HepG2 (cell line): ENCODE data around the gene TM9SF3. TPM values are rescaled to one million over a fixed set of nuclear protein-coding genes. Genes with fewer than 3 reads are reported as not detected.

ENCODE experiments used
- ATAC-seq: fragments of 200-7000 bp; cut with Tn5 transposase; 3 replicates; pipeline ENCODE4 v1.9.1; 2020; ENCODE audit warnings: mild to moderate bottlenecking, moderate library complexity
- BruUV-seq: library from RNA; stranded (reverse); fragments of 400-500 nt; replicated peaks from 2 replicates; lab custom pipeline; 2021; lab: Mats Ljungman, UMichigan
- CTCF ChIA-PET: fragments of 300-600 bp; formaldehyde crosslinking; extraction: SDS; loops from one replicate; lab custom pipeline; 2021; ENCODE audit warnings: low total read pairs, inconsistent platforms, low intra/inter-chr PET ratio; lab: Yijun Ruan, JAX
- POLR2A ChIA-PET: fragments of 350-600 bp; sonication (Branson Sonifier 250); formaldehyde crosslinking; loops from one replicate; lab custom pipeline; 2020; ENCODE audit warnings: antibody characterized with exemption, inconsistent platforms; lab: Yijun Ruan, JAX
- DNase-seq: peaks from one replicate; pipeline ENCODE4 v3.0.0-alpha.2; 2015; ENCODE audit warnings: low spot score
- FAIRE-seq: peaks from 3 replicates; lab custom pipeline; 2011; peaks lifted over from hg19 to GRCh38; lab: Jason Lieb, UNC
- H2AFZ ChIP-seq: one replicate; pipeline ENCODE4 v1.6.1; 2011; ENCODE audit warnings: low read length, inconsistent platforms
- H3K27ac ChIP-seq: fragments of 300-600 bp; 3 replicates; pipeline ENCODE4 v1.8.0; 2011; ENCODE audit warnings: mixed run types, mild to moderate bottlenecking, mixed read lengths, low read length, inconsistent platforms; ENCODE audit not compliant: insufficient read depth; ENCODE audit errors: extremely low read length
- H3K27me3 ChIP-seq, 2 experiments: fragments of 200-600 bp in 1 of 2; 2 replicates in 1 of 2; 3 replicates in 1 of 2; pipeline versions ENCODE4 v1.6.0 to v1.8.0; 2011; ENCODE audit warnings: low read length in 2 of 2, mild to moderate bottlenecking in 2 of 2, moderate library complexity in 2 of 2, inconsistent platforms in 1 of 2; ENCODE audit not compliant: insufficient read depth in 2 of 2, control insufficient read depth in 1 of 2
- H3K36me3 ChIP-seq, 2 experiments: fragments of 200-600 bp in 1 of 2; replicated peaks in 1 of 2; 2 replicates in 1 of 2; 3 replicates in 1 of 2; pipeline versions ENCODE4 v1.5.1 to v1.8.0; 2011; ENCODE audit warnings: low read length in 2 of 2, inconsistent platforms in 1 of 2; ENCODE audit not compliant: insufficient read depth in 2 of 2, control insufficient read depth in 1 of 2
- H3K4me1 ChIP-seq: 2 replicates; pipeline ENCODE4 v1.5.1; 2012; ENCODE audit warnings: low read length, inconsistent platforms; ENCODE audit not compliant: insufficient read depth
- H3K4me2 ChIP-seq: 2 replicates; pipeline ENCODE4 v1.6.0; 2011; ENCODE audit warnings: low read depth, low read length, inconsistent platforms
- H3K4me3 ChIP-seq, 3 experiments: fragments of 200-600 bp in 1 of 3; sonication (generic), shearing (Covaris generic) in 1 of 3; replicated peaks in 1 of 3; 2 replicates each; pipeline ENCODE4 v1.5.1; 2011 to 2016; ENCODE audit warnings: low read length in 3 of 3, inconsistent platforms in 2 of 3, low read depth in 2 of 3, mild to moderate bottlenecking in 2 of 3, control low read depth in 1 of 3, mixed read lengths in 1 of 3; ENCODE audit not compliant: insufficient read depth in 1 of 3
- H3K79me2 ChIP-seq: one replicate; pipeline ENCODE4 v1.6.1; 2011; ENCODE audit warnings: low read length, inconsistent platforms; ENCODE audit not compliant: insufficient read depth
- H3K9ac ChIP-seq: 2 replicates; pipeline ENCODE4 v1.6.0; 2011; ENCODE audit warnings: mild to moderate bottlenecking, low read depth, low read length, inconsistent platforms; ENCODE audit not compliant: insufficient read depth
- H3K9me3 ChIP-seq: 2 replicates; pipeline ENCODE4 v1.5.1; 2012; ENCODE audit warnings: mild to moderate bottlenecking, low read length
- H4K20me1 ChIP-seq: 2 replicates; pipeline ENCODE4 v1.6.0; 2011; ENCODE audit warnings: inconsistent platforms, mild to moderate bottlenecking, low read length, moderate library complexity; ENCODE audit not compliant: insufficient read depth
- FOSL2 ChIP-seq: sonication (generic); formaldehyde crosslinking; IDR thresholded peaks from 2 replicates; pipeline ENCODE4 v1.4.0; 2020; ENCODE audit warnings: missing genetic modification reagents
- PBX2 ChIP-seq: IDR thresholded peaks from 2 replicates; pipeline ENCODE4 v1.6.1; 2016; ENCODE audit warnings: control low read depth
- RBM22 ChIP-seq: fragments of 200-400 bp; formaldehyde crosslinking; optimal IDR thresholded peaks from 2 replicates; pipeline ENCODE3; 2017; ENCODE audit warnings: mild to moderate bottlenecking, low read length, moderate library complexity
- SRF ChIP-seq: IDR thresholded peaks from 2 replicates; pipeline ENCODE4 v1.6.1; 2011; ENCODE audit warnings: mild to moderate bottlenecking, low read depth, low read length, moderate library complexity
- ZNF318 ChIP-seq: sonication (generic); formaldehyde crosslinking; IDR thresholded peaks from 2 replicates; pipeline ENCODE4 v1.4.0; 2020; ENCODE audit warnings: mild to moderate bottlenecking, missing genetic modification reagents
- WGBS: methylation state at CpG from one replicate; pipeline ENCODE4 v1.1.6; 2017; ENCODE audit warnings: low lambda C conversion rate; 5-methylcytosine and 5-hydroxymethylcytosine counted together
- in situ Hi-C: cut with HindIII; loops from 2 replicates; pipeline ENCODE4 v1.10.0; 2017; ENCODE audit warnings: low pct_unique_long_range_greater_than_20kb; ENCODE audit not compliant: extremely low pct_ligation_motif_present
- intact Hi-C: fragments of 100-400 bp; cut with micrococcal nuclease; formaldehyde crosslinking; loops from one replicate; pipeline ENCODE4 v1.10.0; 2022; ENCODE audit not compliant: unreplicated experiment
- polyA plus RNA-seq, 8 experiments: library from polyadenylated mRNA; depleted of rRNA in 3 of 8; stranded (reverse) in 7 of 8; unstranded in 1 of 8; fragments of >200 nt; fragmentation: Illumina TruSeq in 4 of 8; extraction: Trizol in 4 of 8; gene quantifications; 2 replicates each; pipeline versions ENCODE4 v1.2.1 to v1.2.3, GENCODE V29; 2011 to 2016; ENCODE audit warnings: low read depth in 4 of 8, missing spikeins in 1 of 8, mixed read lengths in 1 of 8; ENCODE audit not compliant: insufficient read depth in 1 of 8
- total RNA-seq, 5 experiments: library from RNA; depleted of rRNA; stranded (reverse); fragments of >200 nt; fragmentation: Illumina TruSeq; extraction: Trizol; gene quantifications; 2 replicates each; pipeline ENCODE4 v1.2.3, GENCODE V29; 2016; ENCODE audit warnings: low read depth in 1 of 5
- TF ChIP-seq, protein P1 (sequence below): sonication (generic); formaldehyde crosslinking; IDR thresholded peaks from 2 replicates; pipeline ENCODE4 v1.4.0; 2020; ENCODE audit warnings: missing genetic modification reagents, low read depth, mild to moderate bottlenecking, borderline replicate concordance

The TM9SF3 gene
- total and polyA plus RNA-seq, 2 of the 13 experiments (the other 11 are each of a cell fraction or from before 2014, with no cell fraction given), result 43.8 to 120 TPM

DNA sequence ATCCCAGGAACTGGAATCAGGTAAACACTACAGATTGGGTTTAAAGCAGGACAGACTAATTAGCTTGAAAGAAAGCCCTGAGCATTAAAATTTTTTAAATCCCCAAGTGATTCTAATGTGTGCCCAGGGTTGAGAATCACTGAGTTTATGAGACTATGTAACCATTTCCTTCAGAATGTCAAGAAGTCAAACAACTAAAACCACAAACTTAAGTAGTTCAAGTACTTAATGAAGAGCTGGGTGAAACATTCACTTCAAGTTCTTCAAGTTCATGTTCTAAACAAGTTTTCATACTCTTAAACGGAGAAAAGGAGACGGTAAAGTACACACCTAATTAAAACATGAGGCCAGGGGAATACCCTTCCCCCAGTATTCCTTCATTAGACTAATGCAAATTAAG is 44.9 kb downstream of the TM9SF3 start:
- intact Hi-C loops, result no loop called here
- Histone ChIP-seq H3K36me3 (peaks cover 3 to 57% of the 10 kb centered on the region in 2 experiments), H3K79me2 (peaks cover 3% of the 10 kb centered on the region), H3K4me3 (no peak overlapping the region), H3K27ac (no peak overlapping the region), H3K4me1 (no peaks in the 10 kb centered on the region), H3K9ac (no peak overlapping the region)
- POLR2A ChIA-PET, result no interaction called here
- FAIRE-seq, result no peak
- no peak for DNase-seq
- CTCF ChIA-PET, result no interaction called here
- in situ Hi-C loops, result no loop called here
- TF ChIP-seq, protein P1, sequence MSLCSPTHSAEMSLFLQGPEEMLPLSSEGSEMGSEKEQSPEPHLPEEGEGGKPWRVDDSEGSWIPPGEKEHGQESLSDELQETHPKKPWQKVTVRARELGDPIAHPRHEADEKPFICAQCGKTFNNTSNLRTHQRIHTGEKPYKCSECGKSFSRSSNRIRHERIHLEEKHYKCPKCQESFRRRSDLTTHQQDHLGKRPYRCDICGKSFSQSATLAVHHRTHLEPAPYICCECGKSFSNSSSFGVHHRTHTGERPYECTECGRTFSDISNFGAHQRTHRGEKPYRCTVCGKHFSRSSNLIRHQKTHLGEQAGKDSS, result no peak
- no peak for TF ChIP-seq SRF
- TF ChIP-seq FOSL2, result no peak
- TF ChIP-seq PBX2, result no peak
- TF ChIP-seq, all 625 proteins: peak for 0
- Histone ChIP-seq H2AFZ (no peak overlapping the region), H4K20me1 (0 out of 2 replicates have a peak, but pooled peaks cover 4% of the 10 kb centered on the region), H3K9me3 (no peaks in the 10 kb centered on the region), H3K27me3 (no peaks in the 10 kb centered on the region; a peak in 1 of 5 replicates), H3K4me2 (no peak overlapping the region)
- no peak for ATAC-seq
- 95% methylated on average over 2 of the region's 2 CpGs for WGBS
- no TSS peak for BruUV-seq

GRCh38 chr10:96540240-96540639 is 46.6 kb downstream of the TM9SF3 start:
- H3K9ac ChIP-seq, result no peak overlapping the region
- H3K79me2 ChIP-seq, result peaks cover 6% of the 10 kb centered on the region
- CTCF ChIA-PET, result no interaction called here
- ATAC-seq (no peak), FAIRE-seq (no peak), DNase-seq (no peak)
- no peak overlapping the region for H3K4me2 ChIP-seq
- intact Hi-C loops (no loop called here), in situ Hi-C loops (no loop called here)
- H3K27ac ChIP-seq, result no peak overlapping the region
- H3K4me1 ChIP-seq, result peaks cover 5% of the 10 kb centered on the region; the same call in 1 of the 2 replicates
- 98% methylated on average over 3 of the region's 3 CpGs for WGBS
- H3K4me3 ChIP-seq, result no peak overlapping the region
- no peaks in the 10 kb centered on the region for H3K9me3 ChIP-seq
- peak; percentile 17 for TF ChIP-seq RBM22
- no peak for TF ChIP-seq ZNF318 (CRISPR knock-in tag)
- BruUV-seq, result no TSS peak
- H2AFZ ChIP-seq, result no peak overlapping the region
- H3K36me3 ChIP-seq, result peaks cover 3 to 40% of the 10 kb centered on the region in 2 experiments
- POLR2A ChIA-PET, result no interaction called here
- H4K20me1 ChIP-seq, result 0 out of 2 replicates have a peak, but pooled peaks cover 8% of the 10 kb centered on the region
- H3K27me3 ChIP-seq, result no peaks in the 10 kb centered on the region; a peak in 1 of 5 replicates
